ENCODE data around the gene GALE.
"Not testable (repeated sequence)": the region's sequence is repeated elsewhere in the genome, so short reads cannot be mapped to it uniquely, and the experiment has no call there.

Gene GALE

DNA sequence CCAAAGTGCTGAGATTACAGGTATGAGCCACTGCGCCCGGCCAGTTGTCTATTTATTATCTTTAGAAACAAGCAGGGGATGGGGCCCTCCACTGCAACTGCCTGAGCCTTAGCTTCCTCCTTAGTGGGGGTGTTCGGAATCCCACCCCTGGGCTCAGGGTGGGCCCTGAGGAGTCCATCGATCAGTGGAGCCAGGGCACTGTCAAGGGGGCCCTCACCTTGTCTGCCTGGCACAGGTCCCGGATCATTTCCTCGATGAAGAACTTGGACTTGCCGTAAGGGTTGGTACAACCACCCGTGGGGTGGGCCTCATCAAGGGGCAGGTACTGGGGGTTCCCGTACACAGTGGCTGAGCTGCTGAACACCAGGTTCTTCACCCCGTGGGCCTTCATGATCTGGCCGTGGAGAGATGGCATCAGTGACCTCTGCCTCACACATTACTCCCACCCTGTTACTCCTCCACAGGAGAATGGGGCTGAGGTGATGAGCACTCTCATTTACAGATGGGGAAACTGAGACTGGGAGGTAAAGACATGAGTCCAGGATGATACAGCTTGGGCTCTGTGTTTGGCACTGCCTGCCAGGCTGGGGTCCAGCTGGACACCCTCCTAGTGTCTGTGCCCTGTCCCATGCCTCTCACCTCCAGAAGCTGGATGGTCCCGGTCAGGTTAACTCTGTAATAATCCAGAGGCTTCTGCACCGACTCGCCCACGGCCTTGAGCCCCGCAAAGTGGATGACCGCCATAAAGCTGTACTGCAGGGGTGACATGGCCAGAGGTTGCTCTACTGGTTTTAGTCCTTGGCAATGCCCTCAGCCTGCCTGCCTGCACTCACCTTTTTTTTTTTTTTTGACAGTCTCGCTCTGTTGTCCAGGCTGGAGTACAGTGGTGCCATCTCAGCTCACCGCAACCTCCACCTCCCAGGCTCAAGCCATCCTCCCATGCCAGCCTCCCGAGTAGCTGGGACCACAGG is 2.8 kb downstream of the GALE start:
- peaks cover 4% of the 10 kb centered on the region; the same call in 1 of the 2 replicates for H3K36me3 ChIP-seq (ENCODE audit: insufficient read depth, low read length)
- no peaks in the 10 kb centered on the region for H3K9me3 ChIP-seq (ENCODE audit: low read depth, low read length)
- no peak for DNase-seq (ENCODE audit: low read depth, low spot score)
- no peak overlapping the region for H3K9ac ChIP-seq (ENCODE audit: insufficient read length)
- TF ChIP-seq EZH2 (IDR thresholded peaks at IDR 0.05) (no peak), POLR2AphosphoS5 (IDR thresholded peaks at IDR 0.05; ENCODE audit: borderline replicate concordance, low read depth, low read length) (no peak), FOXP2 (optimal IDR thresholded peaks at IDR 0.05; ENCODE audit: control extremely low read depth, extremely low read length, insufficient read depth) (no peak)
- no peak overlapping the region for H3K27ac ChIP-seq
- no peak overlapping the region for H3K4me3 ChIP-seq

DNA sequence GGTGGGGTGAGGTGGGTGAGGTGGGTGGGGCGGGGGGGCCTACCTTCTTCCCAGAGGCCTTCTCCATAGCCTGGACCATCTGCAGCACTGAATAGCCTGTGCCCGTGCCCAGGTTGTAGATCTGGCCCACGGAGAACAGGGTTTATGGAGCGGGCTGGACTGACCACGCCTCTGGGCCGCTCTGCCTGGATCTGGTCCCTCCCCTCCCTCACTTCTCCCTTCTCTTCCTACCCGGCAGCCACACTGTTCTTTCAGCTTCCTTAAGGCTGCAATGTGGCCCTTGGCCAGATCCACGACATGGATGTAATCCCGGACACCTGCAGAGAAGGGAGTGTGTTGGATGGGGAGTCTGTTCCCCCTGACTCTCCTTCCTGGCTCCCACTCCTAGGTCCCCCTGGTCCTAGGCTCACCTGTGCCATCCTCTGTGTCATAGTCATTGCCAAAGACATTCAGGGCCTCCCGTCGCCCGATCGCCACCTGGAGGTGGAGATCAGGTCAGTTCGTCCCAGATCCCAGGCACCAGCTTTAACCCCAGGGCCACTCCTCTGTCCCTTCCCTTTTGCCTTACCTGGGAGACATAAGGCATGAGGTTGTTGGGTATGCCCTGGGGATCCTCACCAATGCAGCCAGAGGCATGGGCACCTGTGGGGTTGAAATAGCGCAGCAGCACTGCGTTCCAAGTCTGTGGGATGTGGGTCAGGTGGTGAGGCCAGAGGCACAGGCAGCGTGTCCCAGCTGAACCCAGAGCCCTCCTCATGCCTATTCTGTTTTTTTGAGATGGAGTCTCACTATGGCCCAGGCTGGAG is 3.9 kb downstream of the GALE start:
- peaks cover 4% of the 10 kb centered on the region; the same call in 1 of the 2 replicates for H3K36me3 ChIP-seq (ENCODE audit: insufficient read depth, low read length)
- no peak overlapping the region for H3K27ac ChIP-seq
- DNase-seq (ENCODE audit: low read depth, low spot score): no peak
- no peak overlapping the region for H3K4me3 ChIP-seq
- no peak overlapping the region for H3K9ac ChIP-seq (ENCODE audit: insufficient read length)
- TF ChIP-seq POLR2AphosphoS5 (IDR thresholded peaks at IDR 0.05; ENCODE audit: borderline replicate concordance, low read depth, low read length) (0 out of 2 replicates have a peak, but pooled peaks have one; percentile 20), FOXP2 (optimal IDR thresholded peaks at IDR 0.05; ENCODE audit: control extremely low read depth, extremely low read length, insufficient read depth) (no peak)
- H3K9me3 ChIP-seq (ENCODE audit: low read depth, low read length): no peaks in the 10 kb centered on the region

DNA sequence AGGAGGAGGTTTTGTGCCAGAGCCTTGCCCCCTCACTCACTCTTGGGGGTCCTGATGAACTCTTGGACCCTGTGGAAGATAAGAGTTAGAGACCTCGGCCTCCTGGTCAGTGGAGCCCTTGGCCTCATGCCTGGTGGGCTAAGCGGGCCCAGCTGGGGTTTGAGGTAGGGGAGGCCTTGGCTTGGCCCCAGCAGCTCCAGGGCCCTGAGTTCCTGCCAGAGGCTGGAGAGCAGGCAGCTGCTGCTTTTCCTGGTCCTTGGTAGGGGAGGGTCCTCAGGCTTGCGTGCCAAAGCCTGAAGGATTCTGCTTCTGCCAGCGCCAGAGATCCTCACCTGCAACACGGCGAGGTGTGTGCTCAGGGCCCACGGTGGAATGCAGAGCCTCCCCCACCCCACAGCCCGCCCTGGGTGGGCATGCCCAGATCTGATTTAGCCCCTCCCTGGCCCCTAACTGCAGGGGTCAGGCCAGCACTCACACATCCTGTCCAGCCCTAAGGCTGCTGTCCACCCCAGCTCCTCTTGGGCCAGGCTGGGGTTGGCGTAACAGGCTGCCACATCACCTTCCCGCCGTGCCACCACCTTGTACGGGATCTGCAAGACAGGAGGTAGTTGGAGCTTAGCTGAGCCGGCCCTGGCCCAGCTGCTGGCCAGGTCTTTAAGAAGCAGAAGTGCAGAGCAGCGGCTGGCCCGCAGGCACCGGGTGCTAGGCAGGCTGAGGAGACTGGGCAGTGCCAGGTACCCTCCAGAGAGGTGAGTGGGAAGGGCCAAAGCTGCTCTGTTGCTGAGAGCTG is 4.7 kb downstream of the GALE start:
- H3K4me3 ChIP-seq: no peak overlapping the region
- H3K9me3 ChIP-seq (ENCODE audit: low read depth, low read length): no peaks in the 10 kb centered on the region
- no peak for DNase-seq (ENCODE audit: low read depth, low spot score)
- peak overlapping the region; percentile 42; the same call in 1 of the 2 replicates for H3K27ac ChIP-seq
- TF ChIP-seq POLR2AphosphoS5 (IDR thresholded peaks at IDR 0.05; ENCODE audit: borderline replicate concordance, low read depth, low read length) (no peak), EZH2 (IDR thresholded peaks at IDR 0.05) (no peak), FOXP2 (optimal IDR thresholded peaks at IDR 0.05; ENCODE audit: control extremely low read depth, extremely low read length, insufficient read depth) (no peak)
- peaks cover 4% of the 10 kb centered on the region; the same call in 1 of the 2 replicates for H3K36me3 ChIP-seq (ENCODE audit: insufficient read depth, low read length)
- no peak overlapping the region for H3K9ac ChIP-seq (ENCODE audit: insufficient read length)

DNA sequence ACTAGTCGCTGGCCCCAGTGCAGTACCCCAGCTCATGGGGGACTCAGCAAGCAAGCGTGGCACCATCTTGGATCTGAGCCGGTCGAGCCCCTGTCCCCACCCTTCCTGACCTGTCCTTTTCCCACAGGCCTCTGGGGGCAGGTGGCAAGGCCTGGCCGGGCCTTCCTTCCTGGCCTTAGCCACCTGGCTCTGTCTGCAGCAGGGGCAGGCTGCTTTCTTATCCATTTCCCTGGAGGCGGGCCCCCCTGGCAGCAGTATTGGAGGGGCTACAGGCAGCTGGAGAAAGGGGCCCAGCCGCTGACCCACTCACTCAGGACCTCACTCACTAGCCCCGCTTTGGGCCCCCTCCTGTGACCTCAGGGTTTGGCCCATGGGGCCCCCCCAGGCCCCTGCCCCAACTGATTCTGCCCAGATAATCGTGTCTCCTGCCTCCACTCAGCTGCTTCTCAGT is 5.8 kb downstream of the GALE start:
- not testable (repeated sequence) for H3K9me3 ChIP-seq (ENCODE audit: low read depth, low read length); H3K27ac ChIP-seq; H3K9ac ChIP-seq (ENCODE audit: insufficient read length); H3K36me3 ChIP-seq (ENCODE audit: insufficient read depth, low read length); H3K4me3 ChIP-seq; DNase-seq (ENCODE audit: low read depth, low spot score)

DNA sequence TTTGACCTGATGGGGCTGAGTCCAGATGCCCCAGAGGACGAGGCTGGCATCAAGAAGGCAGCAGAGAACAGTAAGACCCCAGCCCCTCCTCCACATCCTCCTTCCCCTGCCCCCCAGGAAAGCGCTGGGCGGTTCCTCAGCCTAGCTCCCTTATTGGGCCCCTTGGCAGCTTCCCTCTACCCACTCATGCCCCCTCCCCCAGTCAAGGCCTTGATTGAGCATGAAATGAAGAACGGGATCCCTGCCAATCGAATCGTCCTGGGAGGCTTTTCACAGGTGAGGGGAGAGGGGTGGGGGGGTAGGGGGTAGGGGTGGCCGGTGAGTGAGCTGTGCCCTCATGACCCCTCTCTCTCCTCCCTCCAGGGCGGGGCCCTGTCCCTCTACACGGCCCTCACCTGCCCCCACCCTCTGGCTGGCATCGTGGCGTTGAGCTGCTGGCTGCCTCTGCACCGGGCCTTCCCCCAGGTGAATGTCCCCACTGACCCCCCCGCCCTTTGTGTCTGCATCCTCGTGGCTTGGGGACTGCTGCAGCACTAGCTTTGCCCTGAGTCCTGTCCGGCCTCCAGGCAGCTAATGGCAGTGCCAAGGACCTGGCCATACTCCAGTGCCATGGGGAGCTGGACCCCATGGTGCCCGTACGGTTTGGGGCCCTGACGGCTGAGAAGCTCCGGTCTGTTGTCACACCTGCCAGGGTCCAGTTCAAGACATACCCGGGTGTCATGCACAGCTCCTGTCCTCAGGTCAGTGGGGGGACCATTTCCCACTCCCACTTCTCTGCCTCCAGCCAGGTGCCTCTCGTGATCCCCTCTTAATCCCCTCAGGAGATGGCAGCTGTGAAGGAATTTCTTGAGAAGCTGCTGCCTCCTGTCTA is 6.5 kb downstream of the GALE start:
- peak overlapping the region; percentile 82 for H3K4me3 ChIP-seq
- DNase-seq (ENCODE audit: low read depth, low spot score): no peak
- H3K9ac ChIP-seq (ENCODE audit: insufficient read length): peak overlapping the region; percentile 20
- peak overlapping the region; percentile 42; the same call in 1 of the 2 replicates for H3K27ac ChIP-seq
- H3K9me3 ChIP-seq (ENCODE audit: low read depth, low read length): no peaks in the 10 kb centered on the region
- TF ChIP-seq FOXP2 (optimal IDR thresholded peaks at IDR 0.05; ENCODE audit: control extremely low read depth, extremely low read length, insufficient read depth) (no peak), EZH2 (IDR thresholded peaks at IDR 0.05) (no peak), POLR2AphosphoS5 (IDR thresholded peaks at IDR 0.05; ENCODE audit: borderline replicate concordance, low read depth, low read length) (no peak)
- peaks cover 4% of the 10 kb centered on the region; the same call in 1 of the 2 replicates for H3K36me3 ChIP-seq (ENCODE audit: insufficient read depth, low read length)

DNA sequence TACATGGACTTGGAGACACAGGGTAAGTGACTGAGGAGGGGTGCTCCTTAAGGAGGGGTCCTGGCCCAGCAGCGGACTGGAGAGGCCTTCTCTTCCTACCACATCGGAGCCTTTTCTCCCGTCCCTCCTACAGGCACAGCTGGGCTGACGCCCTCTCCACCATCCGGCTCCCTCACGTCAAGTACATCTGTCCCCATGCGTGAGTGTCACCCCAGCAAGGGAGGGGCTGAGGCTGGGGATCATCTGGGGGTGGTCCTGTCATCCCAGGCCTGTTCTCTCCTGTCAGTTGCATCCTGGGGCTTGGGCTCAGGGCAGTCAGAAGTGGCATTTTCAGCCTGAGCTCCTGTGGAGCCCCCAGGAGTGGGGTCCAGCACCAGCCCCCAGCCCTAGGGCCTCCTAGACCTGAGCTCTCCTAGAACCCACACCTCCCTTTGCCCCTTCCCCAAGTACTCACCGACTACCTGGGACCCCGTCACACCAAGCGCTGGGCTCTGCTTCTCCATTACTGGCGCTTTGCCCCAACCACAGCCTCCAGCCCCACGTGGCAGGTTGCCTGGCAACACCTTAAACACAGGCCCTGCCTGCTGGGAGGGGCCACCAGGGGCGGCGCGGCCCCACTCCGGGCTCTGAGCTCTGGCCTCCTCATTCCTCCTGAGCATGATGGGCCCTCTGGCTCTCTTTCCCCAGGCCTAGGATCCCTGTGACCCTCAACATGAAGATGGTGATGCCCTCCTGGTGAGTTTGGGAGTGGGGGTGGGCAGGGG is 7.4 kb downstream of the GALE start:
- Histone ChIP-seq H3K36me3 (ENCODE audit: insufficient read depth, low read length) (peaks cover 5% of the 10 kb centered on the region; the same call in 1 of the 2 replicates), H3K27ac (peak overlapping the region; percentile 42; the same call in 1 of the 2 replicates)

More for the DNA sequence above, 7.4 kb downstream of the GALE start:
- Histone ChIP-seq H3K4me3 (peak overlapping the region; percentile 82), H3K9me3 (ENCODE audit: low read depth, low read length) (no peaks in the 10 kb centered on the region), H3K9ac (ENCODE audit: insufficient read length) (peak overlapping the region; percentile 20)
- no peak for DNase-seq (ENCODE audit: low read depth, low spot score)
- TF ChIP-seq EZH2 (IDR thresholded peaks at IDR 0.05) (no peak), FOXP2 (optimal IDR thresholded peaks at IDR 0.05; ENCODE audit: control extremely low read depth, extremely low read length, insufficient read depth) (no peak), POLR2AphosphoS5 (IDR thresholded peaks at IDR 0.05; ENCODE audit: borderline replicate concordance, low read depth, low read length) (no peak)

Data from SK-N-MC (cell line).